Osteoblast (primary cell): ENCODE data around the gene POLQ. TPM values are rescaled to one million over a fixed set of nuclear protein-coding genes. Genes with fewer than 3 reads are reported as not detected.
A peak's percentile ranks its signal among the peaks of the same experiment; 100 is the strongest.

Source experiments
- DNase-seq: peaks from one replicate; pipeline ENCODE4 v3.0.0; 2011; ENCODE audit warnings: low spot score, mixed read lengths; ENCODE audit not compliant: insufficient read length; ENCODE audit errors: missing footprints
- H2AFZ ChIP-seq: 2 replicates; pipeline ENCODE4 v1.6.0; 2011; ENCODE audit warnings: mild to moderate bottlenecking, low read length
- H3K27ac ChIP-seq: 2 replicates; pipeline ENCODE4 v1.5.1; 2011; ENCODE audit warnings: mild to moderate bottlenecking, low read depth, low read length, moderate library complexity
- H3K27me3 ChIP-seq: 2 replicates; pipeline ENCODE4 v1.6.0; 2012; ENCODE audit warnings: mild to moderate bottlenecking, control low read depth, inconsistent platforms, low read length, moderate library complexity; ENCODE audit not compliant: insufficient read depth
- H3K36me3 ChIP-seq: 2 replicates; pipeline ENCODE4 v1.5.1; 2011; ENCODE audit warnings: mild to moderate bottlenecking, low read length, control low read depth, moderate library complexity; ENCODE audit not compliant: insufficient read depth
- H3K4me1 ChIP-seq: 2 replicates; pipeline ENCODE4 v1.5.1; 2011; ENCODE audit warnings: mild to moderate bottlenecking, low read length, control low read depth, moderate library complexity; ENCODE audit not compliant: insufficient read depth
- H3K4me2 ChIP-seq: 2 replicates; pipeline ENCODE4 v1.6.0; 2011; ENCODE audit warnings: mild to moderate bottlenecking, low read length; ENCODE audit not compliant: insufficient read depth
- H3K4me3 ChIP-seq: fragments of 200-600 bp; sonication (generic); 3 replicates; pipeline ENCODE4 v1.5.1; 2012; ENCODE audit warnings: mild to moderate bottlenecking, low read length, inconsistent platforms; ENCODE audit not compliant: insufficient read depth
- H3K79me2 ChIP-seq: 2 replicates; pipeline ENCODE4 v1.6.0; 2012; ENCODE audit warnings: mild to moderate bottlenecking, low read length, control low read depth, inconsistent platforms; ENCODE audit not compliant: insufficient read depth
- H3K9me3 ChIP-seq: 2 replicates; pipeline ENCODE4 v1.5.1; 2011; ENCODE audit warnings: low read depth, low read length, control low read depth
- H4K20me1 ChIP-seq: 2 replicates; pipeline ENCODE4 v1.6.0; 2012; ENCODE audit warnings: mild to moderate bottlenecking, low read length, control low read depth; ENCODE audit not compliant: insufficient read depth
- total RNA-seq: library from RNA; depleted of rRNA; stranded (reverse); fragments of >200 nt; gene quantifications from 2 replicates; pipeline ENCODE4 v1.2.3, GENCODE V29; 2012
- TF ChIP-seq, protein P1 (sequence below): IDR thresholded peaks from 2 replicates; pipeline ENCODE4 v1.5.1; 2011; ENCODE audit warnings: mild to moderate bottlenecking, low read depth, low read length, moderate library complexity; ENCODE audit errors: extremely low read depth

The POLQ gene
- total RNA-seq, 1 donor, result 1.4 TPM

DNA sequence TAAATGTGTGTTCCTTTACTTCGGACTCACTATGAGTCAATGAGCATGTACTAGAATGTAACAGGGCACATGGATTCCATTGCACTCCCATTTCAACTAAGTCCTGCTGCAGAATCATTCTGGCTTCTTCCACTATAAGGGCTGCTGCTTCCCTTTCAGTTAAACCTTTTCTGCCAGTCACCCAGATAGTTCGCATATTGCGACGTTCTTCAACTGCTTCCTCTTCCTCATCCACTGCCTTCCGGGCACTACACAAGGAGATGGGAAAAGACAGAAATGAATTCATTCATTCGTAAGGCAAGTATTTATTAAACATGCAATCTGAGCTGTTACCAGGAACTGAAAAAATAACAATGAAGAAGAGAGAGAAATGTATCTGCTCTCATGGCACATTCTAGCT is 55.6 kb downstream of the POLQ start:
- Histone ChIP-seq H3K27me3 (no peaks in the 10 kb centered on the region), H3K4me2 (no peak overlapping the region), H3K9me3 (no peaks in the 10 kb centered on the region), H2AFZ (no peak overlapping the region), H3K4me1 (no peaks in the 10 kb centered on the region), H4K20me1 (no peaks in the 10 kb centered on the region), H3K36me3 (no peaks in the 10 kb centered on the region), H3K79me2 (no peaks in the 10 kb centered on the region), H3K27ac (no peak overlapping the region), H3K4me3 (no peak overlapping the region)
- TF ChIP-seq, protein P1, sequence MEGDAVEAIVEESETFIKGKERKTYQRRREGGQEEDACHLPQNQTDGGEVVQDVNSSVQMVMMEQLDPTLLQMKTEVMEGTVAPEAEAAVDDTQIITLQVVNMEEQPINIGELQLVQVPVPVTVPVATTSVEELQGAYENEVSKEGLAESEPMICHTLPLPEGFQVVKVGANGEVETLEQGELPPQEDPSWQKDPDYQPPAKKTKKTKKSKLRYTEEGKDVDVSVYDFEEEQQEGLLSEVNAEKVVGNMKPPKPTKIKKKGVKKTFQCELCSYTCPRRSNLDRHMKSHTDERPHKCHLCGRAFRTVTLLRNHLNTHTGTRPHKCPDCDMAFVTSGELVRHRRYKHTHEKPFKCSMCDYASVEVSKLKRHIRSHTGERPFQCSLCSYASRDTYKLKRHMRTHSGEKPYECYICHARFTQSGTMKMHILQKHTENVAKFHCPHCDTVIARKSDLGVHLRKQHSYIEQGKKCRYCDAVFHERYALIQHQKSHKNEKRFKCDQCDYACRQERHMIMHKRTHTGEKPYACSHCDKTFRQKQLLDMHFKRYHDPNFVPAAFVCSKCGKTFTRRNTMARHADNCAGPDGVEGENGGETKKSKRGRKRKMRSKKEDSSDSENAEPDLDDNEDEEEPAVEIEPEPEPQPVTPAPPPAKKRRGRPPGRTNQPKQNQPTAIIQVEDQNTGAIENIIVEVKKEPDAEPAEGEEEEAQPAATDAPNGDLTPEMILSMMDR, result no peak
- no peak for DNase-seq

DNA sequence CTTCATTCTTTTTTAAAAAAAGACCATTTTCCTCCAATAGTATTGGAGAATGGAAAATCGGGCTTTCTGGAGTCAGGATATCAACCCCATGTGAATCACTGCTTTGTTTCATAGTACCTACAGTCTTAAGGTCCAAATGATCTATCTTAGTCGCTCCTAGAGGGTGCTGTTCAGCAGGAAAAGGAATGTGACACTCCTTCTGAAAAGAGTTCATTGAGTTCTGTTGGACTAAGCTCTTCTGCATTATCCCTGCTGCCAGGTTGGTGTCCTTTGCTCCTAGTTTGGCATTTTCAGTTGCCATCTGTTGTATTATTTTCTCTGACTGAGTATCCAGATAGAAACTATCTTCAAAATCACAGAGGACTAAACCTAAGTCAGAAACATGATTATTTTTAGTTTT is 57.2 kb downstream of the POLQ start:
- H3K4me1 ChIP-seq, result no peaks in the 10 kb centered on the region
- no peaks in the 10 kb centered on the region for H3K9me3 ChIP-seq
- H3K27ac ChIP-seq, result no peak overlapping the region
- DNase-seq, result no peak
- H3K36me3 ChIP-seq, result no peaks in the 10 kb centered on the region
- H3K4me2 ChIP-seq, result no peak overlapping the region
- TF ChIP-seq, protein P1, result no peak
- H3K27me3 ChIP-seq, result no peaks in the 10 kb centered on the region
- no peak overlapping the region for H3K4me3 ChIP-seq
- no peaks in the 10 kb centered on the region for H3K79me2 ChIP-seq
- H4K20me1 ChIP-seq, result no peaks in the 10 kb centered on the region
- H2AFZ ChIP-seq, result no peak overlapping the region

DNA sequence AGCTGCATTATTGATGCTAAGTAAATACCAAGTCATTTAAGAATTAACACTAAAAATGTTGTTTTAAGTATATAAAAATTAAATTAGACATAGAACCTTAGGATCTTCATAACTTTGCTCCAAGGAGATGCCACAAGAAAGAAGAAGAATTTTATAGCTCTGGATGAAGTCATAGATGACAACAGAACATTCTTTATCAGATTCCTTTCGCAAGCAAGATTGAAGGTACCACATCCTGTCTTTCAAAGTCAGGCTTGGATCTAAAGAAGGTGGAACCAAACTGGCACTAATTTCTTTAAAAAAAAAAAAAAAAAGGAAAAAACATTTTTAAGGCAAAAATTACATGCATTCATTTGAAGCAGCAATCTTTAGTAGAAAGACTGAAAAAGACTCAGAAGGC is 62.5 kb downstream of the POLQ start:
- Histone ChIP-seq H2AFZ (no peak overlapping the region), H3K27me3 (no peaks in the 10 kb centered on the region), H3K4me2 (no peak overlapping the region), H4K20me1 (no peaks in the 10 kb centered on the region), H3K9me3 (no peaks in the 10 kb centered on the region), H3K4me3 (no peak overlapping the region), H3K36me3 (no peaks in the 10 kb centered on the region), H3K4me1 (peaks cover 6% of the 10 kb centered on the region), H3K27ac (peak overlapping the region; percentile 90), H3K79me2 (no peaks in the 10 kb centered on the region)
- DNase-seq, result no peak
- TF ChIP-seq, protein P1, result no peak

DNA sequence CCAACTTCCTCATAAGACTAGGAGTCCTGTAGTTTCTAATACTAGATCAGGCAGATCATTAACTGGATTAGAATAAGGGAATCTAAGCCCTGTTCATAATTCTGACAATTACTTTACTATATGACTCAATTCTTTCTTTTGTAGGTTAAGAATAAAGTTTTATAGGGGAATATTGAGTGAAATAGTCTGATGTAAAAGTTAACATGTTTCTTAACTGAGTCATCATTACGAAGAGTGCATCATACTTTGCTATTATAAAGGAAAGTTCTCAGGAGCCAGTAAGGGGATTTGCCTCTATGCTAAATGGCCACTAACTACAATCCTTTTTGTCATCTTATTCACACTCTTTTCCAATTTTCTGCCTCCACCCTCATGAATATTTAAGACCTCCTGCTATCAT is 63.1 kb downstream of the POLQ start:
- TF ChIP-seq, protein P1, result no peak
- Histone ChIP-seq H3K4me1 (peaks cover 12% of the 10 kb centered on the region), H2AFZ (peak overlapping the region; percentile 39), H3K27me3 (no peaks in the 10 kb centered on the region), H3K9me3 (no peaks in the 10 kb centered on the region), H3K27ac (peak overlapping the region; percentile 90), H3K79me2 (no peaks in the 10 kb centered on the region), H3K4me3 (no peak overlapping the region), H3K36me3 (no peaks in the 10 kb centered on the region), H3K4me2 (peak overlapping the region; percentile 32), H4K20me1 (no peaks in the 10 kb centered on the region)
- peak; percentile 73 for DNase-seq
